NOMO-1 (cell line): ENCODE data around the gene SMAP2.

Experiments used
- DNase-seq, 2 experiments: peaks; one replicate each; lab custom pipeline; 2025; ENCODE audit not compliant: unreplicated experiment in 2 of 2; lab: John Stamatoyannopoulos, UW

SMAP2 gene

GRCh38 chr1:40462956-40463590, 89.5 kb downstream of the SMAP2 start:
- DNase-seq = no peak

- no peak for DNase-seq
These were observed 95.8 kb downstream of the SMAP2 start for GRCh38 chr1:40469327-40469726.
